Smooth muscle cell (in vitro differentiated cells): Measurements from ENCODE around the gene IL34. TPM values are rescaled to one million over a fixed set of nuclear protein-coding genes. Genes with fewer than 3 reads are reported as not detected.
"Not testable (repeated sequence)": the region's sequence is repeated elsewhere in the genome, so short reads cannot be mapped to it uniquely, and the experiment has no call there.

Experiments
- DNase-seq: peaks from one replicate; lab custom pipeline; 2025; ENCODE audit not compliant: unreplicated experiment; lab: John Stamatoyannopoulos, UW
- H2AFZ ChIP-seq: fragments of 200-600 bp; sonication (generic); 2 replicates; pipeline ENCODE4 v1.6.0; 2016; ENCODE audit warnings: antibody characterized with exemption, low read depth, mild to moderate bottlenecking
- H3F3A ChIP-seq: fragments of 200-600 bp; sonication (generic); 2 replicates; pipeline ENCODE4 v1.6.0; 2017; ENCODE audit warnings: antibody characterized with exemption, low read depth
- H3K27ac ChIP-seq: fragments of 200-600 bp; sonication (generic); 2 replicates; pipeline ENCODE4 v1.5.1; 2016; ENCODE audit warnings: low read depth, mild to moderate bottlenecking
- H3K27me3 ChIP-seq: fragments of 200-600 bp; sonication (generic); 2 replicates; pipeline ENCODE4 v1.6.1; 2016; ENCODE audit warnings: low read depth, mild to moderate bottlenecking
- H3K36me3 ChIP-seq: fragments of 200-600 bp; sonication (generic); 2 replicates; pipeline ENCODE4 v1.5.1; 2016; ENCODE audit warnings: low read depth
- H3K4me1 ChIP-seq: fragments of 200-600 bp; sonication (generic); 2 replicates; pipeline ENCODE4 v1.5.1; 2016; ENCODE audit warnings: low read depth
- H3K4me2 ChIP-seq: fragments of 200-600 bp; sonication (generic); 2 replicates; pipeline ENCODE4 v1.6.0; 2016; ENCODE audit warnings: mild to moderate bottlenecking
- H3K4me3 ChIP-seq: fragments of 200-600 bp; sonication (generic); 2 replicates; pipeline ENCODE4 v1.5.1; 2016; ENCODE audit warnings: mild to moderate bottlenecking
- H3K79me2 ChIP-seq: fragments of 200-600 bp; sonication (generic); 2 replicates; pipeline ENCODE4 v1.6.0; 2016; ENCODE audit warnings: low read depth, mild to moderate bottlenecking
- H3K9ac ChIP-seq: fragments of 200-600 bp; sonication (generic); 2 replicates; pipeline ENCODE4 v1.6.0; 2016; ENCODE audit warnings: low read depth
- H3K9me3 ChIP-seq: fragments of 200-600 bp; sonication (generic); replicated peaks from 2 replicates; pipeline ENCODE4 v1.5.1; 2016; ENCODE audit warnings: low read depth
- H4K20me1 ChIP-seq: fragments of 200-600 bp; sonication (generic); 2 replicates; pipeline ENCODE4 v1.6.0; 2016; ENCODE audit warnings: low read depth
- CTCF ChIP-seq: fragments of 200-600 bp; sonication (generic); IDR thresholded peaks from 2 replicates; pipeline ENCODE4 v1.5.1; 2017; ENCODE audit warnings: borderline replicate concordance, mild to moderate bottlenecking, antibody characterized with exemption; ENCODE audit not compliant: insufficient read depth, poor library complexity, severe bottlenecking
- WGBS: methylation state at CpG from one replicate; pipeline ENCODE4 v1.1.7; 2016; ENCODE audit warnings: low lambda C conversion rate; 5-methylcytosine and 5-hydroxymethylcytosine counted together
- polyA plus RNA-seq: library from polyadenylated mRNA; unstranded; fragments of >200 nt; fragmentation: Nextera tagmentation; extraction: Ambion mirVana; gene quantifications from 2 replicates; pipeline ENCODE4 v1.2.1, GENCODE V29; 2016
- total RNA-seq: library from RNA; depleted of rRNA; stranded (reverse); fragments of >200 nt; gene quantifications from 2 replicates; pipeline ENCODE4 v1.2.3, GENCODE V29; 2014

Gene IL34
- total and polyA plus RNA-seq, 2 experiments from 2014 or later: 0.49 TPM; not detected in 1

GRCh38 chr16:70642633-70643032 is 3.7 kb upstream of the IL34 start:
- Histone ChIP-seq H3K9me3 (no peaks in the 10 kb centered on the region), H3K79me2 (no peaks in the 10 kb centered on the region), H3K9ac (no peak overlapping the region), H3F3A (no peaks in the 10 kb centered on the region), H3K4me2 (no peak overlapping the region), H3K4me1 (peaks cover 3% of the 10 kb centered on the region), H4K20me1 (no peaks in the 10 kb centered on the region), H3K27ac (no peak overlapping the region), H3K36me3 (no peaks in the 10 kb centered on the region), H2AFZ (no peak overlapping the region), H3K4me3 (no peak overlapping the region), H3K27me3 (no peaks in the 10 kb centered on the region)
- DNase-seq: no peak
- WGBS: 97% methylated on average over 1 of the region's 1 CpG
- TF ChIP-seq CTCF: no peak

- H3K27ac ChIP-seq, H3K36me3 ChIP-seq, H3K79me2 ChIP-seq, H3K4me3 ChIP-seq, H3F3A ChIP-seq, H2AFZ ChIP-seq, H3K9ac ChIP-seq, H3K4me1 ChIP-seq, DNase-seq, H4K20me1 ChIP-seq, H3K9me3 ChIP-seq, H3K4me2 ChIP-seq, H3K27me3 ChIP-seq: not testable (repeated sequence)
- WGBS: 95% methylated on average over 7 of the region's 7 CpGs
Measured at GRCh38 chr16:70643264-70643663, 3.1 kb upstream of the IL34 start.

- Histone ChIP-seq H3K9me3 (no peaks in the 10 kb centered on the region), H4K20me1 (no peaks in the 10 kb centered on the region), H3K27ac (no peak overlapping the region), H3K79me2 (no peaks in the 10 kb centered on the region), H3K27me3 (no peaks in the 10 kb centered on the region), H3F3A (no peaks in the 10 kb centered on the region), H3K36me3 (no peaks in the 10 kb centered on the region), H3K9ac (no peak overlapping the region), H2AFZ (no peak overlapping the region), H3K4me1 (no peaks in the 10 kb centered on the region), H3K4me3 (no peak overlapping the region), H3K4me2 (no peak overlapping the region)
- DNase-seq: no peak
- no peak for TF ChIP-seq CTCF
- WGBS: 89% methylated on average over 10 of the region's 10 CpGs
Measured at GRCh38 chr16:70644763-70645597, 1.4 kb upstream of the IL34 start.

- no peak overlapping the region for H2AFZ ChIP-seq
- H3K79me2 ChIP-seq: no peaks in the 10 kb centered on the region
- no peaks in the 10 kb centered on the region for H3K36me3 ChIP-seq
- H3K9me3 ChIP-seq: no peaks in the 10 kb centered on the region
- no peaks in the 10 kb centered on the region for H3K4me1 ChIP-seq
- no peaks in the 10 kb centered on the region for H4K20me1 ChIP-seq
- no peak for TF ChIP-seq CTCF
- H3K4me3 ChIP-seq: no peak overlapping the region
- no peaks in the 10 kb centered on the region for H3K27me3 ChIP-seq
- DNase-seq: no peak
- 89% methylated on average over 15 of the region's 15 CpGs for WGBS
- no peaks in the 10 kb centered on the region for H3F3A ChIP-seq
- no peak overlapping the region for H3K27ac ChIP-seq
- H3K4me2 ChIP-seq: no peak overlapping the region
- H3K9ac ChIP-seq: no peak overlapping the region
Measured at GRCh38 chr16:70647441-70648359, 1.3 kb downstream of the IL34 start.
